Neural cell (in vitro differentiated cells): Measurements from ENCODE around the gene GLA. TPM values are rescaled to one million over a fixed set of nuclear protein-coding genes. Genes with fewer than 3 reads are reported as not detected.

ENCODE experiments used
- polyA plus RNA-seq: library from polyadenylated mRNA; depleted of rRNA; stranded (reverse); fragments of >200 nt; gene quantifications from 2 replicates; pipeline ENCODE4 v1.2.3, GENCODE V29; 2014

GLA gene
- polyA plus RNA-seq, 1 donor from 2014 or later, result 39.0 TPM

Other genes starting within 250 kb of the GLA start
- gene DRP2, start 188.1 kb downstream of the GLA start, polyA plus RNA-seq, result 10.0 TPM in 2 replicates
- 0.59 and 1.1 TPM in 2 replicates for gene TAF7L, start 116.6 kb downstream of the GLA start, polyA plus RNA-seq
- 3.1 and 7.2 TPM in 2 replicates for gene TIMM8A, start 59.2 kb downstream of the GLA start, polyA plus RNA-seq
- not detected in 2 replicates for gene BTK, start 21.7 kb downstream of the GLA start, polyA plus RNA-seq
- gene RPL36A, start 16.9 kb downstream of the GLA start, polyA plus RNA-seq, result 1,366 and 1,978 TPM in 2 replicates
- gene HNRNPH2, start 297 bp upstream of the GLA start, polyA plus RNA-seq, result 136 and 167 TPM in 2 replicates
- 29.2 and 32.2 TPM in 2 replicates for gene ARMCX4, start 77.5 kb upstream of the GLA start, polyA plus RNA-seq
- 81.8 and 84.5 TPM in 2 replicates for gene ARMCX1, start 142.6 kb upstream of the GLA start, polyA plus RNA-seq
- 60.2 and 77.7 TPM in 2 replicates for gene ARMCX6, start 210.1 kb upstream of the GLA start, polyA plus RNA-seq
- 149 and 159 TPM in 2 replicates for gene ARMCX3, start 215.2 kb upstream of the GLA start, polyA plus RNA-seq